ENCODE results near the gene GLIS2.

The GLIS2 gene

DNA sequence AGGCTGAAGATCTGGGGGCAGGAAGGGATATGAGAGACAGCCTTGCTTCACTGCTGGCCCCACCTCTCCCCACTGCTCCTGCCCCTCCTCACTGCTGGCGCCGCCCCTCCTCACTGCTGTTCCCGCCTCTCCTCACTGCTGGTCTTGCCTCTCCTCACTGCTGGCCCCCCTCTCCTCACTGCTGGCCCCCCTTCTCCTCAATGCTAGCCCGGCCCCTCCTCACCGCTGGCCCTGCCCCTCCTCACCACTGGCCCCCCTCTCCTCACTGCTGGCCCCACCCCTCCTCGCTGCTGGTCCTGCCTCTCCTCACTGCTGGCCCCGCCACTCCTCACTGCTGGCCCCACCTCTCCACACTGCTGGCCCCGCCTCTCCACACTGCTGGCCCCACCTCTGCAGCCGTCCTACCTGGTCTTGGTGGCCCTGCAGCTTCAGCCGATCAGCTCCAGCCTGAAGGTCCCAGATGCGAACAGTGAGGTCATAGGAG, 44.7 kb downstream of the GLIS2 start:
- TF ChIP-seq CTCF (IDR thresholded peaks at IDR 0.05; ENCODE audit: control extremely low read depth, extremely low read depth, low read depth, missing control alignments), result no peak

GRCh38 chr16:4361033-4361943, 45.4 kb downstream of the GLIS2 start:
- TF ChIP-seq CTCF (IDR thresholded peaks at IDR 0.05; ENCODE audit: control extremely low read depth, extremely low read depth, low read depth, missing control alignments), result no peak
- CTCF ChIA-PET, result interaction anchor here (1.2 to 5.2 kb wide), 3 partner anchors 10 to 42 kb away, joined by 5 to 64 read pairs (median 8); partner anchors contain the start of gene PAM16
- no peak for DNase-seq (ENCODE audit: extremely low spot score)
- POLR2A ChIA-PET, result no interaction called here

More for the DNA sequence above, 44.7 kb downstream of the GLIS2 start:
- CTCF ChIA-PET, result interaction anchor here (1.2 to 5.2 kb wide), 3 partner anchors 10 to 42 kb away, joined by 5 to 64 read pairs (median 8); partner anchors contain the start of gene PAM16
- POLR2A ChIA-PET, result no interaction called here
- no peak for DNase-seq (ENCODE audit: extremely low spot score)

GRCh38 chr16:4361944-4362311, 46.1 kb downstream of the GLIS2 start:
- POLR2A ChIA-PET, result no interaction called here
- CTCF ChIA-PET, result interaction anchor here (5.2 kb wide), 1 partner anchor 41 kb away, joined by 64 read pairs; no protein-coding TSS in a partner anchor
- TF ChIP-seq CTCF (IDR thresholded peaks at IDR 0.05; ENCODE audit: control extremely low read depth, extremely low read depth, low read depth, missing control alignments), result no peak
- no peak for DNase-seq (ENCODE audit: extremely low spot score)

DNA sequence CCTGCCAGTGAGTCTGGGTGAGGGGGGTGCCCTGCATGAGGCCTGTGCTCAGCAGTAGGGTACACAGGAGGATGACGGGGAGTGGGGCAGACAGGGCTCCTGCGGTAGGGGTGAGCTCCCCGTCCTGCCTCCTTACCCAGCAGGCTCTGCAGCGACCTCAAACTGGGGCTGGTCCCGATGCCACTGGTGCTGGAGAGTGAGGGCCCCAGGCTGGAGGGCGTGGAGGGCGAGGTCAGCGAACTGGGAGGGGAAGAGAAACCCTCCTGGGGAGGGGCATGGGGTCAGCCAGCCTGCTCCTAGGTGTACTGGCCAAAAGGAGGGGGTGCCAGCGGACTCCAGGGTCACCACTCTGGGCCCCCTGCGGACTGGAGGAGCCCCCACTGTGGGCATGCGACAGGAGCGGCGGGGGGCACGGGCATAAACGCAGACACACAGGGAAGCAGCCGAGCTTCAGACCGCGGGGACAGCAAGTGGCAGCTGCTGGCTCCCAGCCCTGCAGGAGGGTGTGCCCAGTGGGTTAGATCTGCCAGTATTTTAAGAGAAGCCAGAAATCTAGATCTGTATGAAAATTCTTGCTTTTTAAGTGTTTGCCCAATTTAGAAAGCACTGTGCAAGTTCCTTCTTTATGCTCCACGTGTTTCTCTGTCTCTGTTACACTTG, 46.7 kb downstream of the GLIS2 start:
- no peak for DNase-seq (ENCODE audit: extremely low spot score)
- CTCF ChIA-PET, result interaction anchor here (1.1 to 5.2 kb wide), 2 partner anchors 9 to 40 kb away, joined by 3 to 64 read pairs; no protein-coding TSS in a partner anchor
- POLR2A ChIA-PET, result no interaction called here
- no peak for TF ChIP-seq CTCF (IDR thresholded peaks at IDR 0.05; ENCODE audit: control extremely low read depth, extremely low read depth, low read depth, missing control alignments)

DNA sequence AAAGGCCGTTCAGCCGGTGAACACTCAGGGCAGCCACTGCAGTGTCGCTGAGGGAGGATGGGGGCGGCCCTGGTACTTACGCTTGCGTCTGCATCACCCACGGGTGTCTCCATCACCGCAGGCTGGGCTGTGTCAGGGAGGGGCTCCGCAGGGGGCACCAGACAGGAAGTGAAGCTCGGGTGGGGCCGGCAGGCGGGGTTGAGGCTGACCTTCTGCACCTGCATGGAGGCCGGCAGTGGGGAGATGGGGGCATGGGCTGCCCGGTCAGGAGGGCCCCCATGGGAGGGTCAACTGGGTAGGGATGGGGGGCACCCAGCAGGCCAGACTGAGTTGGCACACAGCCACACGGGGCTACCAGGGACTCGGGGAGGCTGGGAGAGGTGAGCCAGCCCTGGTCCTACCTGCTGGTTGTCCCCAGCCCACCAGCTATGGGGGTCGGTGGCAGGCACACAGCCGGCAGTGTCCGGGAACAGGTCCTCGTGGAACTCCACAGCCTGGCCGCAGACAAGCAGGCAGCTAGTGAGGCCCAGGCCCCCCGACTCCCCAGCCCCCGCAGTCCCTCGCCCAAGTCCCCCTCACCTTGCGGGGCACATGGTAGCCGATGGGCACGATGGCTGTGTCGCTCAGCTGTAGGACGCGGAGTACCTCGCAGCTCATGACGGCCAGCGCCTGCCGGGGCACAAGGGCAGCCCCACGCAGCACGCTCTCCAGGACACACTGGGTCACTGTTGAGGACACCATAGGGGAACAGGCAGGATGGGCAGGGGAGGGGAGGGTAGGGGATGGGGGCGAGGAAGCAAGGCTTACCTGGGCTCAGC, 48.5 kb downstream of the GLIS2 start:
- no peak for TF ChIP-seq CTCF (IDR thresholded peaks at IDR 0.05; ENCODE audit: control extremely low read depth, extremely low read depth, low read depth, missing control alignments)
- CTCF ChIA-PET, result interaction anchor here (1.0 to 3.1 kb wide), 4 partner anchors 14 to 55 kb away, joined by 3 to 21 read pairs (median 3); no protein-coding TSS in a partner anchor
- DNase-seq (ENCODE audit: extremely low spot score), result no peak
- POLR2A ChIA-PET, result interaction anchor here (0.6 kb wide), 1 partner anchor 734 kb away, joined by 3 read pairs; the partner anchor contains the start of gene EEF2KMT
